GM12891 (cell line): ENCODE measurements around the gene LHFPL6.

Experiments
- POLR2A ChIP-seq: IDR thresholded peaks from 2 replicates; pipeline ENCODE4 v1.6.1; 2011; ENCODE audit warnings: low read depth, low read length, control low read depth
- POLR2AphosphoS5 ChIP-seq: IDR thresholded peaks from 2 replicates; pipeline ENCODE4 v1.6.1; 2011; ENCODE audit warnings: low read depth, low read length, control low read depth
- POU2F2 ChIP-seq: IDR thresholded peaks from 2 replicates; pipeline ENCODE4 v1.6.1; 2011; ENCODE audit warnings: low read depth, mild to moderate bottlenecking, control low read depth, low read length, moderate library complexity
- TAF1 ChIP-seq: IDR thresholded peaks from 2 replicates; pipeline ENCODE4 v1.6.1; 2011; ENCODE audit warnings: low read depth, low read length, control low read depth

DNA sequence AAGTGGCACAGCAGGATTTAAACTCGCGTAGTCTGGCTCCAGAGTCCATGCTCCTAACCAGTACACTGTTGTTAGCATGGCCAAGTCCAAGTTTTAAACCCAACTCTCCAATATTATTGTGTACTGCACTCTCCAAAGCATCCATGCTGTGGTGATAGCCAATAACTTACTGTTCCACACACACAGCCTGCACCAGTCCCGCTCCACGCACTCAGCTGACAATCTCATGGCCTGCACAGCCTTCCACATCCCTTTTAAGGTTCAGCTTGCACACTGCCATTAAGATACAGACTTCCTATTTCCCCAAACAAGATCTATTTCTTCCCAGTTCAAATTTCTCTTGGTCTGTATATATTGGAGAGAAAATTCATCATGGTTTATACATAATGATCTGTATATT is 80.7 kb downstream of the LHFPL6 start:
- TF ChIP-seq POLR2A (no peak), POLR2AphosphoS5 (no peak), POU2F2 (no peak), TAF1 (no peak)
